Measurements from ENCODE around the gene TNFSF9. TPM values are rescaled to one million over a fixed set of nuclear protein-coding genes. Genes with fewer than 3 reads are reported as not detected.

TNFSF9 gene
- polyA plus RNA-seq, 1 of the 3 experiments (the other 2 are of a cell fraction) = 10.7 TPM

DNA sequence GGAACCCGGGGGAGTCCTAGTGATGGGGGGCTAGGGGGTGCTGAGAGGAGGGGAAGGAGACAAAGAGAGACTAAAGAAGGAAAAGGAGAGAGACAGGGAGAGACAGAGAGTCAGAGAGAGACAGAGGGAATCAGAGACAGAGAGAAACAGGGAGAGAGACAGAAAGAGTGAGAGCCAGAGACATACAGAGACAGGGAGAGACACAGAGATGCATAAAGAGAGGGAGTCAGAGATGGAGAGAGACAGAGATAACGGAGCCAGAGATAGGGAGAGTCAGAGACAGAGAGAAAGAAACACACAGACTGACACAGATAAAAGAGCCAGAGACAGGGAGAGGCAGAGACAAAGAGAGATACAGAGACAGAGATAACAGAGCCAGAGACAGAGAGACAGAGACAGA lies 1.5 kb upstream of the TNFSF9 start:
- Histone ChIP-seq H3K27ac (ENCODE audit: low read depth in 2 of 2, low read length in 1 of 2) (no peak overlapping the region), H3F3A (replicated peaks; ENCODE audit: insufficient read depth) (peaks cover 4% of the 10 kb centered on the region), H3K9ac (no peak overlapping the region), H3K4me1 (ENCODE audit: control insufficient read depth in 1 of 2, insufficient read depth in 2 of 2, low read depth in 1 of 2, low read length in 1 of 2) (no peaks in the 10 kb centered on the region; a peak in 1 of 4 replicates), H3K4me3 (ENCODE audit: low read depth in 2 of 2, low read length in 1 of 2) (no peak overlapping the region), H3K27me3 (ENCODE audit: insufficient read depth) (peaks cover 15% of the 10 kb centered on the region; the same call in 1 of the 2 replicates), H3K4me2 (no peak overlapping the region), H2AFZ (ENCODE audit: low read depth) (no peak overlapping the region), H3K36me3 (replicated peaks in 1 of 2; ENCODE audit: control insufficient read depth in 1 of 2, insufficient read depth in 2 of 2, low read length in 1 of 2) (no peaks in the 10 kb centered on the region), H3K9me3 (no peaks in the 10 kb centered on the region), H3K9me2 (no peaks in the 10 kb centered on the region), H4K20me1 (ENCODE audit: insufficient read depth) (no peaks in the 10 kb centered on the region), H3K79me2 (ENCODE audit: insufficient read depth) (peaks cover 14% of the 10 kb centered on the region)
- TF ChIP-seq ELF1 (IDR thresholded peaks at IDR 0.05) (no peak), SIN3A (IDR thresholded peaks at IDR 0.05; ENCODE audit: borderline replicate concordance, low read depth, low read length) (no peak), NFIC (IDR thresholded peaks at IDR 0.05; ENCODE audit: borderline replicate concordance) (no peak), TCF12 (IDR thresholded peaks at IDR 0.05) (no peak), EZH2phosphoT487 (IDR thresholded peaks at IDR 0.05; ENCODE audit: borderline replicate concordance, low read depth) (no peak), RFX5 (IDR thresholded peaks at IDR 0.05; ENCODE audit: low read length) (no peak), FOSL2 (IDR thresholded peaks at IDR 0.05; ENCODE audit: borderline replicate concordance, low read depth) (no peak), GABPA (IDR thresholded peaks at IDR 0.05; ENCODE audit: low read depth) (no peak), NRF1 (IDR thresholded peaks at IDR 0.05; ENCODE audit: low read depth, low read length) (no peak), TAF1 (IDR thresholded peaks at IDR 0.05; ENCODE audit: borderline replicate concordance, low read depth, low read length) (no peak)
- ChIA-PET POLR2A (no interaction called here), CTCF (interaction anchor here (1.9 kb wide), 1 partner anchor 12 kb away, joined by 6 read pairs; no protein-coding TSS in a partner anchor)
- WGBS (ENCODE audit: low lambda C conversion rate) = 19% methylated on average over 2 of the region's 2 CpGs
- no peak for DNase-seq

DNA sequence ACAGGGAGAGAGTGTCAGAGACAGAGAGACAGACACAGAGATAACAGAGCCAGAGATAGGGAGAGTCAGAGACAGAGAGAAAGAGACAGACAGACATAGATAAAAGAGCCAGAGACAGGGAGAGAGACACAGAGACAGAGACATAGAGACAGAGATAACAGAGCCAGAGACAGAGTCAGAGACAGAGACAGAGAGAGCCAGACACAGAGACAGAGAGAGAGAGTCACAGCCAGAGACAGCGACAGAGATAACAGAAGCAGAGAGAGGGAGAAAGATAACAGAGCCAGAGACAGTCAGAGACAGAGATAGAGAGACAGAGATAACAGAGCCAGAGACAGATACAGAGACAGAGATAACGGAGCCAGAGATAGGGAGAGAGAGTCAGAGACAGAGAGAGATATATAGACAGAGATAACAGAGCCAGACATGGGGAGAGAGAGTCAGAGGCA lies 865 bp upstream of the TNFSF9 start:
- H3K27me3 ChIP-seq (ENCODE audit: insufficient read depth) = peaks cover 15% of the 10 kb centered on the region; the same call in 1 of the 2 replicates
- no peaks in the 10 kb centered on the region for H3K36me3 ChIP-seq (replicated peaks in 1 of 2; ENCODE audit: control insufficient read depth in 1 of 2, insufficient read depth in 2 of 2, low read length in 1 of 2)
- WGBS (ENCODE audit: low lambda C conversion rate) = 87% methylated on average over 2 of the region's 2 CpGs
- TF ChIP-seq ELF1 (IDR thresholded peaks at IDR 0.05) = no peak
- TF ChIP-seq FOXM1 (IDR thresholded peaks at IDR 0.05; ENCODE audit: low read depth) = no peak
- no peak for TF ChIP-seq NRF1 (IDR thresholded peaks at IDR 0.05; ENCODE audit: low read depth, low read length)
- TF ChIP-seq GABPA (IDR thresholded peaks at IDR 0.05; ENCODE audit: low read depth) = no peak
- TF ChIP-seq SIN3A (IDR thresholded peaks at IDR 0.05; ENCODE audit: borderline replicate concordance, low read depth, low read length) = no peak
- TF ChIP-seq EP300 (IDR thresholded peaks at IDR 0.05; ENCODE audit: borderline replicate concordance in 1 of 2, low read depth in 1 of 2, low read length in 1 of 2) = no peak
- TF ChIP-seq, protein P1, sequence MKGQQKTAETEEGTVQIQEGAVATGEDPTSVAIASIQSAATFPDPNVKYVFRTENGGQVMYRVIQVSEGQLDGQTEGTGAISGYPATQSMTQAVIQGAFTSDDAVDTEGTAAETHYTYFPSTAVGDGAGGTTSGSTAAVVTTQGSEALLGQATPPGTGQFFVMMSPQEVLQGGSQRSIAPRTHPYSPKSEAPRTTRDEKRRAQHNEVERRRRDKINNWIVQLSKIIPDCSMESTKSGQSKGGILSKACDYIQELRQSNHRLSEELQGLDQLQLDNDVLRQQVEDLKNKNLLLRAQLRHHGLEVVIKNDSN (IDR thresholded peaks at IDR 0.05; ENCODE audit: borderline replicate concordance, low read depth) = no peak
- TF ChIP-seq RFX5 (IDR thresholded peaks at IDR 0.05; ENCODE audit: low read length) = no peak
- H3F3A ChIP-seq (replicated peaks; ENCODE audit: insufficient read depth) = peaks cover 4% of the 10 kb centered on the region
- H3K4me2 ChIP-seq = peak overlapping the region; percentile 100
- peaks cover 14% of the 10 kb centered on the region for H3K79me2 ChIP-seq (ENCODE audit: insufficient read depth)
- H2AFZ ChIP-seq (ENCODE audit: low read depth) = peak overlapping the region; percentile 96
- H3K4me1 ChIP-seq (ENCODE audit: control insufficient read depth in 1 of 2, insufficient read depth in 2 of 2, low read depth in 1 of 2, low read length in 1 of 2) = no peaks in the 10 kb centered on the region; a peak in 1 of 4 replicates
- peak overlapping the region; percentile 41 to 69; a peak in 3 of 4 replicates for H3K4me3 ChIP-seq (ENCODE audit: low read depth in 2 of 2, low read length in 1 of 2)
- POLR2A ChIA-PET = no interaction called here
- H3K9me3 ChIP-seq = no peaks in the 10 kb centered on the region
- no peaks in the 10 kb centered on the region for H4K20me1 ChIP-seq (ENCODE audit: insufficient read depth)
- CTCF ChIA-PET = no interaction called here
- no peaks in the 10 kb centered on the region for H3K9me2 ChIP-seq
- peak overlapping the region; percentile 89 for H3K9ac ChIP-seq
- no peak for DNase-seq
- H3K27ac ChIP-seq (ENCODE audit: low read depth in 2 of 2, low read length in 1 of 2) = no peak overlapping the region

Measured in SK-N-SH (cell line).